ENCODE measurements around the gene MRFAP1L1. TPM values are rescaled to one million over a fixed set of nuclear protein-coding genes. Genes with fewer than 3 reads are reported as not detected.

Gene MRFAP1L1
- total RNA-seq, 1 donor from 2014 or later, result 35.2 TPM

GRCh38 chr4:6663596-6664393 lies 45.9 kb downstream of the MRFAP1L1 start:
- DNase-seq (ENCODE audit: low read depth in 2 of 2), result no peak

- DNase-seq (ENCODE audit: low read depth in 2 of 2), result no peak
Observed at GRCh38 chr4:6662591-6662990, 47.1 kb downstream of the MRFAP1L1 start.

- no peak for DNase-seq (ENCODE audit: low read depth in 2 of 2)
Observed at GRCh38 chr4:6660430-6660829, 49.2 kb downstream of the MRFAP1L1 start.

- no peak for DNase-seq (ENCODE audit: low read depth in 2 of 2)
Observed at GRCh38 chr4:6659897-6660296, 49.8 kb downstream of the MRFAP1L1 start.

GRCh38 chr4:6658597-6659075 lies 51.0 kb downstream of the MRFAP1L1 start:
- peak in 1 of 2 donors; percentile 34 for DNase-seq (ENCODE audit: low read depth in 2 of 2)

- DNase-seq (ENCODE audit: low read depth in 2 of 2), result no peak
Observed at GRCh38 chr4:6658209-6658595, 51.5 kb downstream of the MRFAP1L1 start.

Other genes starting within 250 kb of the MRFAP1L1 start
- gene PPP2R2C, start 237.3 kb downstream of the MRFAP1L1 start, total RNA-seq, result 0.39 and 0.89 TPM in 2 replicates
- gene MAN2B2, start 134.7 kb downstream of the MRFAP1L1 start, total RNA-seq, result 5.9 and 13.8 TPM in 2 replicates
- gene MRFAP1, start 69.2 kb downstream of the MRFAP1L1 start, total RNA-seq, result 85.1 and 109 TPM in 2 replicates
- gene S100P, start 16.0 kb downstream of the MRFAP1L1 start, total RNA-seq, result 0.13 TPM in 1 of 2 replicates, not detected in the other
- 8.2 and 11.1 TPM in 2 replicates for gene BLOC1S4, start 6.3 kb upstream of the MRFAP1L1 start, total RNA-seq
- gene KIAA0232, start 72.9 kb upstream of the MRFAP1L1 start, total RNA-seq, result 10.3 and 15.3 TPM in 2 replicates
- 17.1 and 20.6 TPM in 2 replicates for gene TBC1D14, start 200.0 kb upstream of the MRFAP1L1 start, total RNA-seq

All from dermis microvascular lymphatic vessel endothelial cell (primary cell).